ENCODE measurements around the gene JPT1.

JPT1 gene

GRCh38 chr17:75108193-75108592, 46.1 kb downstream of the JPT1 start:
- TF ChIP-seq CTCF (IDR thresholded peaks at IDR 0.05; ENCODE audit: low read depth, low read length), result no peak
- TF ChIP-seq EZH2phosphoT487 (IDR thresholded peaks at IDR 0.05; ENCODE audit: low read depth), result no peak
- peaks cover 4% of the 10 kb centered on the region for H3K36me3 ChIP-seq (replicated peaks; ENCODE audit: low read depth, low read length)
- no peak overlapping the region for H3K4me3 ChIP-seq (ENCODE audit: low read length)
- peaks cover 17% of the 10 kb centered on the region for H3K4me1 ChIP-seq (ENCODE audit: low read length)
- H3K79me2 ChIP-seq (ENCODE audit: low read length), result peaks cover 5% of the 10 kb centered on the region; the same call in 1 of the 2 replicates
- no peaks in the 10 kb centered on the region for H3K27me3 ChIP-seq (ENCODE audit: low read depth, low read length)
- H3K27ac ChIP-seq (ENCODE audit: low read length), result no peak overlapping the region
- H2AFZ ChIP-seq (ENCODE audit: low read depth, low read length), result no peak overlapping the region
- H3K4me2 ChIP-seq (ENCODE audit: low read length), result no peak overlapping the region
- no peak overlapping the region for H3K9ac ChIP-seq (ENCODE audit: low read length)
- H3K9me3 ChIP-seq (ENCODE audit: insufficient read depth, low read length), result no peaks in the 10 kb centered on the region
- H4K20me1 ChIP-seq (ENCODE audit: insufficient read depth, low read length), result no peaks in the 10 kb centered on the region

- Histone ChIP-seq H3K27ac (ENCODE audit: low read length) (no peak overlapping the region), H3K4me1 (ENCODE audit: low read length) (peaks cover 26% of the 10 kb centered on the region), H3K4me2 (ENCODE audit: low read length) (peak overlapping the region; percentile 44), H3K9me3 (ENCODE audit: insufficient read depth, low read length) (no peaks in the 10 kb centered on the region), H2AFZ (ENCODE audit: low read depth, low read length) (no peak overlapping the region), H3K9ac (ENCODE audit: low read length) (no peak overlapping the region), H3K27me3 (ENCODE audit: low read depth, low read length) (no peaks in the 10 kb centered on the region), H3K79me2 (ENCODE audit: low read length) (peaks cover 1% of the 10 kb centered on the region; the same call in 1 of the 2 replicates), H3K36me3 (replicated peaks; ENCODE audit: low read depth, low read length) (no peaks in the 10 kb centered on the region), H4K20me1 (ENCODE audit: insufficient read depth, low read length) (no peaks in the 10 kb centered on the region), H3K4me3 (ENCODE audit: low read length) (peak overlapping the region; percentile 3; the same call in 1 of the 2 replicates)
- TF ChIP-seq EZH2phosphoT487 (IDR thresholded peaks at IDR 0.05; ENCODE audit: low read depth) (no peak), CTCF (IDR thresholded peaks at IDR 0.05; ENCODE audit: low read depth, low read length) (peak; percentile 52)
These were observed 48.9 kb downstream of the JPT1 start for GRCh38 chr17:75105126-75106080.

GRCh38 chr17:75103601-75104554, 50.4 kb downstream of the JPT1 start:
- H3K9ac ChIP-seq (ENCODE audit: low read length), result no peak overlapping the region
- H3K4me1 ChIP-seq (ENCODE audit: low read length), result peaks cover 22% of the 10 kb centered on the region
- H2AFZ ChIP-seq (ENCODE audit: low read depth, low read length), result no peak overlapping the region
- H3K4me3 ChIP-seq (ENCODE audit: low read length), result no peak overlapping the region
- no peak overlapping the region for H3K4me2 ChIP-seq (ENCODE audit: low read length)
- H3K27me3 ChIP-seq (ENCODE audit: low read depth, low read length), result no peaks in the 10 kb centered on the region
- no peaks in the 10 kb centered on the region for H3K79me2 ChIP-seq (ENCODE audit: low read length)
- no peaks in the 10 kb centered on the region for H4K20me1 ChIP-seq (ENCODE audit: insufficient read depth, low read length)
- no peak for TF ChIP-seq CTCF (IDR thresholded peaks at IDR 0.05; ENCODE audit: low read depth, low read length)
- TF ChIP-seq EZH2phosphoT487 (IDR thresholded peaks at IDR 0.05; ENCODE audit: low read depth), result no peak
- H3K27ac ChIP-seq (ENCODE audit: low read length), result no peak overlapping the region
- no peaks in the 10 kb centered on the region for H3K36me3 ChIP-seq (replicated peaks; ENCODE audit: low read depth, low read length)
- H3K9me3 ChIP-seq (ENCODE audit: insufficient read depth, low read length), result no peaks in the 10 kb centered on the region
